ENCODE results near the gene ICA1L.

The ICA1L gene

DNA sequence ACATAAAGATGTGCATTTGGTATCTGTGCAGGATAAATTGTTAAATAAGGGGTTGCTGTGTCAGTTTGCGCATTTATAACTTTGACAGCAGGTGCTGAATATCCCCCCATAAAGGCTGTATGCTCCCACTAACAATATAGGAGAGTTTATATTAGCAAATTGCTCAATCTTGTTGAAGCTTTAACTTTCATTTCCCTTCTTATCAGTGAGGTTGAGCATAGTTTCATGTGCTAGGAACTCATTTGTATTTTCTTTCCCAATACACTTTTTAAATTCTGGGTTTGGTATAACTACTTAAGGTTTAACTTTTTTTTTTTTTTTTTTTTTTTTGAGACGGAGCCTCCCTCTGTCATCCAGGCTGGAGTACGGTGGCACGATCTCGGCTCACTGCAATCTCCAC lies 147.8 kb downstream of the ICA1L start:
- DNase-seq: no peak

Measured in stimulated activated CD4-positive, alpha-beta T cell treated with anti-CD3 and anti-CD28 coated beads, Interleukin-15, amount 100 ng/mL, for 24 hours (primary cell).